ENCODE measurements around the gene OPCML.

Gene OPCML

DNA sequence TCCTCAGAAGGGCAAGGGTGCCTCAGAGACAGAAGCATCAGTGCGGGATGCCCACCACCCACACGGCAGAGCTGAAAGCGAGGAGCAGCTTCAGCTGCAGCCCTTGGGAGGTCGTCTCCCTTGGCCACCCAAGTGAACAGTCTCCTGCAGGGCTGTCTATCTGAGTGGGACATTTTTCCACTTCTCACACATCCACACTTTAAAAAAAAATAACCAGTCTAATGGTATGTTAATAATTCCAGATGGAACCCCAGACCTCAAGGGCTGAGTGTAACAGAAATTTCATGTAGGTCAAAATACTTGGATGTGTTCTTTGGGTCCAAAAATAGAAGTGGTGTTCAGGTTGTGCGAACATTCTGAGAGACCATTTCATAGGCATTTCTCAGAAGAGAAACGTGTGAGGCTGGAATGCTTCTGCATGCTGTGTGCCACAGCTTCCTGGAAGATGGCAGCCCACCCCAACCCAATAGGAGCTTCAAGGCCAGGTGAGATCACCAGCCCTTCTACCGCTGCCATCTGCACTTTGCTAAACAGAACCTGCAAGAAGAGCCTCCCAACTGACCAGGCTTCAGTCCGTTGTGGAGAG is 623.2 kb downstream of the OPCML start:
- TF ChIP-seq CTCF (IDR thresholded peaks at IDR 0.05; ENCODE audit: control insufficient read depth, insufficient read depth, low read depth, low read length, missing control alignments), result no peak
- no peak for DNase-seq (ENCODE audit: low read depth)
- H3K4me3 ChIP-seq (ENCODE audit: control insufficient read depth, low read depth, low read length), result no peak overlapping the region

DNA sequence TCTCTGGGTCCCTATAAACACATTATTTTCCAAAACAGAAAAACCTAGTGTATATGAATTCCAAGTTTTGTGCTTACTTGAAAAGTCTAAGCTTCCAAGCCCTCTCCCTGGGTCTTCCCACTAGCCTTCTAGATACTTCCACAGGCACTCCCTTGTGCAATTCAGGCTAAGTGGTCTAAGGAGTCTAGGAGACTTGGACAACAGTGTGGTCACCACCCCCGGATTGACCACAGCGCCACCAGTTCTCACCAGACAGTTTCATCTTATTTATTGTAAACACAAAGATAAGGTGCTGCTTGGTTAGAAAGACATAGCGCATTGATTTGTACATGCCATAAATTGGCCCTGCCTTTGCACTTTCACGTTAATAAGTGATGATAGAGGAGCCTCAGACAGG is 623.9 kb downstream of the OPCML start:
- no peak for TF ChIP-seq CTCF (IDR thresholded peaks at IDR 0.05; ENCODE audit: control insufficient read depth, insufficient read depth, low read depth, low read length, missing control alignments)
- H3K4me3 ChIP-seq (ENCODE audit: control insufficient read depth, low read depth, low read length), result no peak overlapping the region
- DNase-seq (ENCODE audit: low read depth), result no peak

DNA sequence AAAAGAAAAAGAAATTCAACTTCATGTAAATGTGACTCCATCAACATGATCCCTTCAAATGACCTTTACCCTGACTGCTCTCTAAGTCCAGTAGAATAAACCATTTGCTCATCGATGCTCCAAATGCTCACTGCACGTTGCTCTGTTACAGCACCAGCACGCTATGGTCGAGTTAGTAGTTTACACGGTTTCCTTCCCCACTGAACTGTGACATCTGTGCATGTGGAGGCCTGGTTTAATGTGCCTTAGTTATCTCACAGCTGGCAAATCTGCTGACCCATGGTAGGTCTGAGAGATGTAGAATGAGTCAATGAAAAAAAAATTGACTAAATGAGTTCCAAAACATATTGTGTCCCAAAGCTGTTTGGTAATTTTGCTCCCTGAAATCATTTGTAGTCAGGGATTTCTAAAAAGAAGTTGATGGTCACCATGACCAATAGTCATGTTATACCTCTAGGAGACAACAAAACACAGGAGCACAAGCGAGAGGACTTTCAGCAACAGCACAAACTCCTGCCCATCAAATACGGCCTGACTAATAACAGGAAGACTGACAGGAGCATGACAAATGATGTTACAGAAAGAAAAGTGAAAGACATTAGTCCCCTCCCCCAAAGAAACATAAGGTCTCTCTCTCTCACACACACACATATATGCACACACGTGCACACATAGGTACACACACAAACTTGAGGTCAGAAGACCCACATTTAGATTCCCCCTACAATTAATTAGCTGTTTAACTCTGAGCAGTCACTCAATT is 624.5 kb downstream of the OPCML start:
- no peak for DNase-seq (ENCODE audit: low read depth)
- H3K4me3 ChIP-seq (ENCODE audit: control insufficient read depth, low read depth, low read length), result no peak overlapping the region
- TF ChIP-seq CTCF (IDR thresholded peaks at IDR 0.05; ENCODE audit: control insufficient read depth, insufficient read depth, low read depth, low read length, missing control alignments), result no peak

DNA sequence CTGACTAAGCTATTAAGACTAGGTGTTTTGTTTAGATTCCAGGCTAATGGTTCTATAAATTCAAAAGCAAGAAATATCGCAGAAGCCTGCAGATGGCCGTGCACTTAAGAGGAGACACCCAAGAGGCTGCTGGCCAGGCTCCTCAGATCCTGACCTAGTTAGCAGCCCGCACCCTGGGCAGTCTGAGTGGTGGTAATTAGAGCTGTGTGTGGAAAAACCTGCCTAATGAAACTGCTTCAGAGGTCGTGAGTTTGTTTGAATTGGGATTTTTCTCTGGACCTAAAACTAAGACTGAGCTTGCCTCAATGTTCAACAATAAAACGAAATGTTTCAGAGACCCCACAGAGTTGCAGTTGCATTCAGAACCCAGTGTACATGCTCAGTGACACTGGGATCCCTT is 627.7 kb downstream of the OPCML start:
- no peak for DNase-seq (ENCODE audit: low read depth)
- no peak overlapping the region for H3K4me3 ChIP-seq (ENCODE audit: control insufficient read depth, low read depth, low read length)
- TF ChIP-seq CTCF (IDR thresholded peaks at IDR 0.05; ENCODE audit: control insufficient read depth, insufficient read depth, low read depth, low read length, missing control alignments), result no peak

- no peak for TF ChIP-seq CTCF (IDR thresholded peaks at IDR 0.05; ENCODE audit: control insufficient read depth, insufficient read depth, low read depth, low read length, missing control alignments)
- no peak overlapping the region for H3K4me3 ChIP-seq (ENCODE audit: control insufficient read depth, low read depth, low read length)
- DNase-seq (ENCODE audit: low read depth), result no peak
Observed at GRCh38 chr11:132904091-132904490, 628.2 kb downstream of the OPCML start.

DNA sequence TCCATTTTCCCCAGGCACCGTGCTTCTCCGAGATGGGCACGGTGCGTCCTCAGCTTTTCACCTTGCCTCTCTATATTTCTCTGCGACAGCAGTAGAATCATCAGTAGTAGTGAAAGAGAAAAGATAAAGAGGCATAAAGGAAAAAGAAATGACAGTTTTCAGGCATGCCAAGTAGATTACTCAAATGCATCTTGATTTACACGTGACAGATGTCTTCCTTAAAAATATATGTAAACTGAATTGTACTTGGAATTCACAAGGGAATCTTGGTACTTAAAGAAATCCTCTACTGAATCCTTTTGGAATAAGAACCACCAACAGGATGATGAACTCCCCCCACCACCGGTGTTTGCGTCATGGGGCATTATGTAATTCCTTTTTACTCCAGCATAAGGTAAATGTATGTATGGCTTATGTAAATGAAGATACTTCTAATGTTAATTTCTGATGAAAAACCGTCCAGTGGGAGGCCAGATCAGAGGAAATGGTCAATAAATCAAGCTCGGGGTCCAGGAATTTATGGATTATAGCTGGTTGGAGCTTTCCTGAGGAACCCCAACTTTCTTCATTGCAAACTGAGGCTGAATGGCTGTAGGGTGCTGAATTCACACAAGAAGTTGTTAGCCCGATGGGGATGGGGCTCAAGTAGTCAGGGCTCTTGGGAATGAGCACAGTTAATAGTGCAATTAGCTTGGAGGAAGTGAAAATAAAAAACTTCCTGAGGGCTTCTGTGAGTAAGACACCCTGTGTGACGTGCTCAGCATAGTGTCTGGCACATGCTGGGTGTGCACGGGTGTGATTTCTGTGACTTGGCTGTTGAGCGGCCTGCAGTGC is 630.4 kb downstream of the OPCML start:
- no peak for DNase-seq (ENCODE audit: low read depth)
- no peak overlapping the region for H3K4me3 ChIP-seq (ENCODE audit: control insufficient read depth, low read depth, low read length)
- no peak for TF ChIP-seq CTCF (IDR thresholded peaks at IDR 0.05; ENCODE audit: control insufficient read depth, insufficient read depth, low read depth, low read length, missing control alignments)

Measured in AG09309 (cell line).